LNCAP (cell line): ENCODE results near the gene GUK1.

Experiments used
- TF ChIP-seq, protein P1 (sequence below): fragments of 450-650 bp; IDR thresholded peaks from 2 replicates; pipeline ENCODE4 v1.5.1; 2017; ENCODE audit warnings: mild to moderate bottlenecking

GUK1 gene

DNA sequence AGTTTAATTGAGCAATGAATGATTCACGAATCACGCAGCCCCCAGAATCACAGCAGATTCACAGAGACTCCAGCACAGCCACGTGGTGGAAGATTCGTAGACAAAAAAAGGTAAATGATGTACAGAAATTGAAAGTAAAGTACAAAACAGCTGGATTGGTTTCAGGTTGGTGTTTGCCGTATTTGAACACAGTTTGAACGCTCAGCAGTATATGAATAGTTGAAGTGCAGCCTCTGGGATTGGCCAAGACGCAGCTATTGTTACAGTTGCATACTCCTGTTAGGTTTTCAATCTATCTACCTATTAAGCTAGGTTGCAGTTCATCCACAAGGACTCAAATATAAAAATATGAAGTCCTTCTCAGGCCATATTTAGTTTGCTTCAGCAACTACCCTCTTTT lies 27.9 kb upstream of the GUK1 start:
- TF ChIP-seq, protein P1, sequence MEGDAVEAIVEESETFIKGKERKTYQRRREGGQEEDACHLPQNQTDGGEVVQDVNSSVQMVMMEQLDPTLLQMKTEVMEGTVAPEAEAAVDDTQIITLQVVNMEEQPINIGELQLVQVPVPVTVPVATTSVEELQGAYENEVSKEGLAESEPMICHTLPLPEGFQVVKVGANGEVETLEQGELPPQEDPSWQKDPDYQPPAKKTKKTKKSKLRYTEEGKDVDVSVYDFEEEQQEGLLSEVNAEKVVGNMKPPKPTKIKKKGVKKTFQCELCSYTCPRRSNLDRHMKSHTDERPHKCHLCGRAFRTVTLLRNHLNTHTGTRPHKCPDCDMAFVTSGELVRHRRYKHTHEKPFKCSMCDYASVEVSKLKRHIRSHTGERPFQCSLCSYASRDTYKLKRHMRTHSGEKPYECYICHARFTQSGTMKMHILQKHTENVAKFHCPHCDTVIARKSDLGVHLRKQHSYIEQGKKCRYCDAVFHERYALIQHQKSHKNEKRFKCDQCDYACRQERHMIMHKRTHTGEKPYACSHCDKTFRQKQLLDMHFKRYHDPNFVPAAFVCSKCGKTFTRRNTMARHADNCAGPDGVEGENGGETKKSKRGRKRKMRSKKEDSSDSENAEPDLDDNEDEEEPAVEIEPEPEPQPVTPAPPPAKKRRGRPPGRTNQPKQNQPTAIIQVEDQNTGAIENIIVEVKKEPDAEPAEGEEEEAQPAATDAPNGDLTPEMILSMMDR = no peak

DNA sequence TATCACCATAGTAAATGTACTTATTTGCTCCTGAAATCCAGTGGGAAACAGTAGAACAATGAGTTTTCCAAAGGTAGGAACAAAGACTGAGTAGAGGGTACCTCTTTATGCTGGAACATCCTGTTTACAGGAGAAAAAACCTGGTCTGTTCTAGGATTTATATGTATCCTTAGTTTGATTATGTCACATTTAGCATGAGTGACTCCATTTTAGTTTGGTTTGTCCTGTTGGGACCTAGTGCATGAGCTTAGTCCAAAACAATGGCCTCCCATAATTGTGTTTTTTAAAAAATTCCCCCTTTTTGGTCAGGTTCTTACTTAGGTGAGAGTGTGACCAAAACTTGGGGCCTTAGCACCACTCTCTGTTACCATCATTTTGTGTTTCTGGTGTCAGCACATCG lies 27.5 kb upstream of the GUK1 start:
- TF ChIP-seq, protein P1 = no peak

DNA sequence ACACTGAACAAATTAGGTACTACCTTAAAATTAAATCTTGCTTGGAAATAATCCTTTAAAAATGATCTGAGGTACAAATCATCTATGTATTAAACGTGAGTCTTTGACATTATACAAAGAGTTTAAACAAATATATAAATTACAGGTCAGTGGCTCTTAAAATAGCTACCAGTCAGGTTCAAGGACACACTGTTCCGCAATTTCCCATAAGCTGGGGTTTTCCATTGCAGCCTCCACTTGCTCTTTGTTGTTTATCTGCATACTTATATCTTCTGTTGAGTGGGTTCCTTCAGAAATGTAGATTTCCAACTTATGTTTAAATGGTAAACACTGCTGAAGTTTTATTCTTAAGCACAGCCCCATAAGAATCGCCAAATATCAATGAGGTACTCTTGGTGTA lies 25.3 kb upstream of the GUK1 start:
- TF ChIP-seq, protein P1 = no peak

DNA sequence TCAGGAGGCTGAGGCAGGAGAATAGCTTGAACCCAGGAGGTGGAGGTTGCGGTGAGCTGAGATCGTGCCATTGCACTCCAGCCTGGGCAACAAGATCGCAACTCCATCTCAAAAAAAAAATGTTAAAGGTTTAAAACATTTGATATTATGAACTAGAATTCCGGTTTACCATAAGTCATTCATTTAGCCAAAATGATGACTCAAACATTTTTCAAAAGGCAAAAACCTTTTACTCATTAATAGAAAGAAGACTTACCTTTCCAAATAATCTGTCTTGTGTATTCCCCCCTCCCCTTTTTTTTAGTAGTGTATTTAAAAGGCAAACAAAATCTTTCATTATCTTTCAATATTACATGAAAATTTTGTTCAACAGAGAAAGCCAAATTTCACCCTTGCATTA lies 22.7 kb upstream of the GUK1 start:
- TF ChIP-seq, protein P1 = no peak

DNA sequence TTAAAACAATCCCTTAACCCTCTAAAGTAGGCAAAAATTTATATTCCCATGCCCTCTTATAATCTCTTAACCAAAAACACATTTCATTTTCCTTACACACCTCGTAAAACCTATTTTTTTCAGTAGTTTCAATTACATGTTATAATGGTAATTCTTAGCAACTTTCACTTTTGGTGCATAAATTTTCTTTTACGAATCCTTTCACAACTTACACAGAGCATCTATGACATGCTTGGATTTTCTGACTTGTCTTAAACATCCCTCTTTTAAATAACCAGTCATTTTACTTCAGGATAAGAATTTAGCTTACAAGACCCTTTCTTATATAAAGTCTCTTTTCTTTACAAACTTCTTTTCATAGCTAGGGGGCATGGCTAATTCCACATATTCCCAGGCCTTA lies 22.0 kb upstream of the GUK1 start:
- TF ChIP-seq, protein P1 = no peak

DNA sequence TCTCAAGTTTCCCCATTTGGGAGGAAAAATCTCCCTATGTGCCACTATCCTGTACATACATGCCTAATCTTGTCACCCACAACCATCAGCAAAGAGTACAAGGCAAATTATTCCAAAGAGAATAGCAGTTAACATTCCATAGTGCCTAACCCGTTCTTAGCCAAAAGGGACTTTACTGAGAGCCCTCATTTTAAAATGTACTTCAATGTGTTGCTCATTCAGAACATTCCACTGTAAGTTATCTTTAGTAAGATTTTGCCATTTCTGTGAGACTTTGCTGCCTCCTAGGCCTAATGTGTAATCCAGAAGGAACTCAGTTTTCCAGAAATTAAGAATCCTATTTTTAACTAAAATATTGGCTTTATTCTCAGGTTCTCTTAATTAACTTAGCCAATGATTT lies 19.7 kb upstream of the GUK1 start:
- TF ChIP-seq, protein P1 = no peak

DNA sequence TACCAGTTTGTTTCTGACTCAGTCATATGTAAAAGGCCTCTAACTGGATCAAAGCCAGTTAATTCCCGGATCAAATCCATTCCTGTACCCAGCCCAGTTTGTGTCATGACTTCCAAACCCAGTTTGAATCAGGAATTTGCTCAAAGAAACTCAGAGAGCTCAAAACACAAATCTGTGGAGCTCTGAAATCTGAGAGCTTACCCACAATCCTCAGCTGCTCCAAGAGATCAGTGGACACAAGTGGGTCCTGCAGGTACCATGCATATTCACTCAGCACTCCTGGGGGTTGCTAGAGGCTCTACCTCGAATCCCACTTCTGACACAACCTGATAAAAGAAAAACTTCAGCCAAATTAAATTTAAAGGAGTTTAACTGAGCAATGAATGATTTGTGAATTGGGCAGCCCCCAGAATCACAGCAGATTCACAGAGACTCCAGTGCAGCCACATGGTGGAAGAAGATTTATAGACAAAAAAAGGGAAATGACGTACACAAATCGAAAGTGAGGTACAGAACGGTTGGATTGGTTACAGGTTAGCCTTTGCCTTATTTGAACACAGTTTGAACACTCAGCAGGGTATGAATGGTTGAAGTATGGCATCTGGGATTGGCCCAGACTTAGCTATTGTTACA lies 19.1 kb upstream of the GUK1 start:
- TF ChIP-seq, protein P1 = no peak

DNA sequence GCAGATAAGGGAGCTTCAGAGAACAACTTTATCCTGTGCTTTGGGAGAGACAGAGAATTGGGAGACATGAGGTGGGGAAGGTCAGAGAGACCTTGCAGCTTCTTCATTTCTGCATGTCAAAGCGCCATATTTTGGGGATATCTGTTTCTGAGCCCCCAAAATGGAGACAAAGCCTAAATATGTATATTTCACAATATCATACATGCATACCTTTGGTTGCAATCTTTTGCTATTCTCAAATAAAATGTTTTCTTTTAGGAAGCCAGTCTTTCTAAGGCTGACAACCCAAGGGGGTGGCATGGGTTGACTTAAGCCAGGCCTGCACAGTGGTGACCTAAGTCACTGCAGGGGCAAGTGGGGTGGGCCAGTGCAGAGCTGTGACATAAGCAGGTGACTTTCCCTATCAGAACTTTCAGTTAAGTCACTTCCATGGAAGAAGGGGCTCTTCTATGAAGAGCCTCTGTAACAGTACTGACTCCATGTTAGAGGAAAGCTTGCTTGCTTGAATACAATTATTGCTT lies 17.1 kb upstream of the GUK1 start:
- TF ChIP-seq, protein P1 = no peak
